Liver (tissue), 9 donors: ENCODE data around the gene PTPN14. TPM values are rescaled to one million over a fixed set of nuclear protein-coding genes. Genes with fewer than 3 reads are reported as not detected.

ENCODE experiments used
- DNase-seq: peaks from one replicate; pipeline ENCODE4 v3.0.0-alpha.2; 2017; ENCODE audit warnings: low spot score
- H3K27ac ChIP-seq, 2 donors: one replicate each; pipeline ENCODE4 v1.7.0; 2013; ENCODE audit warnings: inconsistent platforms in 2 of 2, low read length in 2 of 2, control low read depth in 1 of 2, low read depth in 1 of 2, mild to moderate bottlenecking in 1 of 2
- H3K27me3 ChIP-seq, 4 donors: one replicate each; pipeline versions ENCODE4 v1.6.1 to v1.7.0; 2013; ENCODE audit warnings: low read length in 3 of 4, inconsistent platforms in 1 of 4, mild to moderate bottlenecking in 1 of 4, moderate library complexity in 1 of 4; ENCODE audit not compliant: control insufficient read depth in 4 of 4, insufficient read depth in 4 of 4
- H3K36me3 ChIP-seq, 4 donors: one replicate each; pipeline versions ENCODE4 v1.6.1 to v1.7.0; 2013; ENCODE audit warnings: low read length in 3 of 4, mild to moderate bottlenecking in 3 of 4, low read depth in 1 of 4, moderate library complexity in 1 of 4; ENCODE audit not compliant: control insufficient read depth in 4 of 4, insufficient read depth in 3 of 4
- H3K4me1 ChIP-seq, 4 donors: one replicate each; pipeline versions ENCODE4 v1.6.1 to v1.7.0; 2013; ENCODE audit warnings: low read length in 3 of 4, mild to moderate bottlenecking in 3 of 4, moderate library complexity in 1 of 4; ENCODE audit not compliant: control insufficient read depth in 4 of 4, insufficient read depth in 4 of 4
- H3K4me3 ChIP-seq, 3 donors: one replicate each; pipeline versions ENCODE4 v1.6.1 to v1.7.0; 2013; ENCODE audit warnings: low read length in 3 of 3, control low read depth in 1 of 3, low read depth in 1 of 3, mild to moderate bottlenecking in 1 of 3
- H3K9ac ChIP-seq, 2 donors: one replicate each; pipeline ENCODE4 v1.7.0; 2013; ENCODE audit warnings: low read length in 2 of 2, mild to moderate bottlenecking in 2 of 2, moderate library complexity in 2 of 2, control low read depth in 1 of 2, low read depth in 1 of 2
- H3K9me3 ChIP-seq, 4 donors: one replicate each; pipeline versions ENCODE4 v1.6.1 to v1.7.0; 2013; ENCODE audit warnings: low read length in 3 of 4; ENCODE audit not compliant: control insufficient read depth in 4 of 4
- CTCF ChIP-seq: fragments of 150-350 bp; IDR thresholded peaks from 2 replicates; pipeline ENCODE4 v1.5.1; 2017; ENCODE audit warnings: improper control_type of control experiment, low read depth, low read length; ENCODE audit not compliant: missing input control
- EGR1 ChIP-seq, 2 donors: IDR thresholded peaks; 2 replicates each; pipeline ENCODE4 v1.6.1; 2016 to 2018; ENCODE audit warnings: antibody characterized with exemption in 2 of 2, low read depth in 2 of 2
- FOXA1 ChIP-seq: IDR thresholded peaks from 2 replicates; pipeline ENCODE4 v1.6.1; 2016; ENCODE audit warnings: antibody characterized with exemption
- HNF4A ChIP-seq, 2 donors: conservative IDR thresholded peaks; 2 replicates each; pipeline ENCODE4 v1.6.1; 2016; ENCODE audit warnings: antibody characterized with exemption in 2 of 2, mild to moderate bottlenecking in 2 of 2
- JUND ChIP-seq, 2 donors: IDR thresholded peaks; 2 replicates each; pipeline ENCODE4 v1.6.1; 2016; ENCODE audit warnings: antibody characterized with exemption in 2 of 2
- MAX ChIP-seq: IDR thresholded peaks from 2 replicates; pipeline ENCODE4 v1.6.1; 2016; ENCODE audit warnings: antibody characterized with exemption
- NR2F2 ChIP-seq: IDR thresholded peaks from 2 replicates; pipeline ENCODE4 v1.6.1; 2016; ENCODE audit warnings: antibody characterized with exemption
- RAD21 ChIP-seq, 2 donors: IDR thresholded peaks; 2 replicates each; pipeline ENCODE4 v1.6.1; 2016; ENCODE audit warnings: antibody characterized with exemption in 2 of 2, mild to moderate bottlenecking in 2 of 2
- SP1 ChIP-seq: IDR thresholded peaks from 2 replicates; pipeline ENCODE4 v1.6.1; 2018; ENCODE audit warnings: antibody characterized with exemption, mild to moderate bottlenecking
- TAF1 ChIP-seq: conservative IDR thresholded peaks from 2 replicates; pipeline ENCODE4 v1.6.1; 2016; ENCODE audit warnings: antibody characterized with exemption, mild to moderate bottlenecking
- YY1 ChIP-seq: IDR thresholded peaks from 2 replicates; pipeline ENCODE4 v1.6.1; 2016; ENCODE audit warnings: antibody characterized with exemption, mild to moderate bottlenecking
- WGBS: extraction: QIAGEN DNeasy Blood & Tissue Kit; methylation state at CpG from one replicate; pipeline ENCODE4 v1.1.7; 2013; 5-methylcytosine and 5-hydroxymethylcytosine counted together
- polyA plus RNA-seq, 2 donors: library from polyadenylated mRNA; stranded (reverse) in 1 of 2; unstranded in 1 of 2; fragments of 200-250 nt in 1 of 2; fragments of >200 nt in 1 of 2; fragmentation: Nextera tagmentation in 1 of 2; extraction: Ambion mirVana in 1 of 2; gene quantifications; one replicate each; pipeline versions ENCODE4 v1.2.1 to v1.2.3, GENCODE V29; 2013 to 2015
- total RNA-seq, 2 donors: library from RNA; depleted of rRNA; stranded (reverse); fragments of >200 nt; gene quantifications; one replicate each; pipeline ENCODE4 v1.2.3, GENCODE V29; 2014
- donor health status: healthy.
- donor health status: healthy.
- donor health status: healthy.
- donor health status: healthy.
- donor health status: healthy.

Gene PTPN14
- total and polyA plus RNA-seq, 4 donors, result 0.54 to 3.2 (median 1.5) TPM

- Histone ChIP-seq H3K9ac (no peak overlapping the region), H3K27me3 (peaks cover 0 to 2% (median 0%) of the 10 kb centered on the region in 4 donors), H3K4me1 (no peaks in the 10 kb centered on the region), H3K36me3 (no peaks in the 10 kb centered on the region), H3K27ac (no peak overlapping the region), H3K4me3 (no peak overlapping the region), H3K9me3 (no peaks in the 10 kb centered on the region)
- 81% methylated on average over 5 of the region's 5 CpGs for WGBS
- DNase-seq, result no peak
- TF ChIP-seq YY1 (no peak), RAD21 (IDR thresholded peaks at IDR 0.05) (no peak), JUND (IDR thresholded peaks at IDR 0.05) (no peak), CTCF (no peak), MAX (no peak), HNF4A (conservative IDR thresholded peaks at IDR 0.05) (no peak), EGR1 (IDR thresholded peaks at IDR 0.05; ENCODE audit: low read depth in 2 of 2) (no peak)
These were observed 125.5 kb downstream of the PTPN14 start for GRCh38 chr1:214425716-214426425.

- DNase-seq, result no peak
- Histone ChIP-seq H3K4me1 (no peaks in the 10 kb centered on the region), H3K9ac (no peak overlapping the region), H3K36me3 (no peaks in the 10 kb centered on the region), H3K27ac (no peak overlapping the region), H3K27me3 (peaks cover 0 to 2% (median 0%) of the 10 kb centered on the region in 4 donors), H3K4me3 (no peak overlapping the region), H3K9me3 (no peaks in the 10 kb centered on the region)
- TF ChIP-seq TAF1, result no peak
- WGBS, result 71% methylated on average over 2 of the region's 2 CpGs
These were observed 126.3 kb downstream of the PTPN14 start for GRCh38 chr1:214425101-214425500.

GRCh38 chr1:214423045-214423444 lies 128.4 kb downstream of the PTPN14 start:
- H3K4me3 ChIP-seq, result no peak overlapping the region
- no peaks in the 10 kb centered on the region for H3K9me3 ChIP-seq
- TF ChIP-seq MAX (no peak), SP1 (no peak), NR2F2 (no peak), TAF1 (no peak), FOXA1 (no peak), RAD21 (IDR thresholded peaks at IDR 0.05) (no peak)
- H3K27ac ChIP-seq, result no peak overlapping the region
- no peaks in the 10 kb centered on the region for H3K4me1 ChIP-seq
- H3K9ac ChIP-seq, result no peak overlapping the region
- WGBS, result 95% methylated on average over 5 of the region's 5 CpGs
- peaks cover 0 to 2% (median 0%) of the 10 kb centered on the region in 4 donors for H3K27me3 ChIP-seq
- DNase-seq, result no peak
- no peaks in the 10 kb centered on the region for H3K36me3 ChIP-seq
